AG04450 (cell line): ENCODE data around the gene TBC1D10A. TPM values are rescaled to one million over a fixed set of nuclear protein-coding genes. Genes with fewer than 3 reads are reported as not detected.

Experiments
- CTCF ChIA-PET: fragments of 300-600, 350-600 bp; formaldehyde crosslinking; extraction: SDS; loops from one replicate; lab custom pipeline; 2022; ENCODE audit warnings: antibody characterized with exemption, inconsistent platforms; lab: Charles Lee
- POLR2A ChIA-PET: fragments of 350-600 bp; formaldehyde crosslinking; extraction: SDS; loops from one replicate; lab custom pipeline; 2021; ENCODE audit warnings: antibody characterized with exemption, inconsistent platforms; lab: Yijun Ruan, JAX
- DNase-seq: peaks from one replicate; pipeline ENCODE4 v3.0.0-alpha.2; 2011; ENCODE audit warnings: low read depth, low spot score
- H3K27ac ChIP-seq: one replicate; pipeline ENCODE4 v1.5.1; 2012; ENCODE audit warnings: low read depth, low read length, control low read depth
- H3K27me3 ChIP-seq: one replicate; pipeline ENCODE4 v1.6.0; 2012; ENCODE audit warnings: low read length; ENCODE audit not compliant: control insufficient read depth, insufficient read depth
- H3K4me3 ChIP-seq: 2 replicates; pipeline ENCODE4 v1.5.1; 2011; ENCODE audit warnings: mild to moderate bottlenecking, low read depth, low read length, control low read depth
- H3K9me3 ChIP-seq: 2 replicates; pipeline ENCODE4 v1.5.1; 2012; ENCODE audit warnings: low read length; ENCODE audit not compliant: control insufficient read depth, insufficient read depth
- polyA plus RNA-seq: library from polyadenylated mRNA; depleted of rRNA; stranded (reverse); fragments of >200 nt; gene quantifications from 2 replicates; pipeline ENCODE4 v1.2.3, GENCODE V29; 2011
- TF ChIP-seq, protein P1 (sequence below): IDR thresholded peaks from 2 replicates; pipeline ENCODE4 v1.5.1; 2011; ENCODE audit warnings: low read depth, low read length, control low read depth, inconsistent platforms

Gene TBC1D10A
- polyA plus RNA-seq, 1 experiment, result 14.5 TPM

DNA sequence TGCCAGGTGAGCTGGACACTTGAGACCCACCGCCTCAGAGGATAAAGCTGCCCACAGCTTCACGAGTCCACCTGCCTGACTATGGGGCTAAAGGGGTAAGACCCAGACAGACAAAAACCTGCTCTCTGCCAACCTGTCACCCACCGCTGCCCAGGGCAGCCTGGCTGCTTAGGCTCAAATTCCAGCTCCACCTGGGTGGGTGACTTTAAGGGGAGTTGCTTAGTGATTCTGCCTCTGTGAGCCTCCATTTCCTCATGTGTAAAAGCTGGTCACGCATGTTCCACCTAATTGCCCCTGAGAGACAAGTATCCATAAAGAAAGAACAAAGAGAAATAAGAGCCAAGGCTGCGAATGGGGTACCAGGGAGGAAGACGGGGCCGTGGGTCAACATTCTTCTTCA, 33.7 kb downstream of the TBC1D10A start:
- H3K27ac ChIP-seq, result no peak overlapping the region
- TF ChIP-seq, protein P1, sequence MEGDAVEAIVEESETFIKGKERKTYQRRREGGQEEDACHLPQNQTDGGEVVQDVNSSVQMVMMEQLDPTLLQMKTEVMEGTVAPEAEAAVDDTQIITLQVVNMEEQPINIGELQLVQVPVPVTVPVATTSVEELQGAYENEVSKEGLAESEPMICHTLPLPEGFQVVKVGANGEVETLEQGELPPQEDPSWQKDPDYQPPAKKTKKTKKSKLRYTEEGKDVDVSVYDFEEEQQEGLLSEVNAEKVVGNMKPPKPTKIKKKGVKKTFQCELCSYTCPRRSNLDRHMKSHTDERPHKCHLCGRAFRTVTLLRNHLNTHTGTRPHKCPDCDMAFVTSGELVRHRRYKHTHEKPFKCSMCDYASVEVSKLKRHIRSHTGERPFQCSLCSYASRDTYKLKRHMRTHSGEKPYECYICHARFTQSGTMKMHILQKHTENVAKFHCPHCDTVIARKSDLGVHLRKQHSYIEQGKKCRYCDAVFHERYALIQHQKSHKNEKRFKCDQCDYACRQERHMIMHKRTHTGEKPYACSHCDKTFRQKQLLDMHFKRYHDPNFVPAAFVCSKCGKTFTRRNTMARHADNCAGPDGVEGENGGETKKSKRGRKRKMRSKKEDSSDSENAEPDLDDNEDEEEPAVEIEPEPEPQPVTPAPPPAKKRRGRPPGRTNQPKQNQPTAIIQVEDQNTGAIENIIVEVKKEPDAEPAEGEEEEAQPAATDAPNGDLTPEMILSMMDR, result no peak
- no peaks in the 10 kb centered on the region for H3K9me3 ChIP-seq
- DNase-seq, result no peak
- H3K27me3 ChIP-seq, result no peaks in the 10 kb centered on the region
- H3K4me3 ChIP-seq, result no peak overlapping the region
- ChIA-PET POLR2A (no interaction called here), CTCF (no interaction called here)

DNA sequence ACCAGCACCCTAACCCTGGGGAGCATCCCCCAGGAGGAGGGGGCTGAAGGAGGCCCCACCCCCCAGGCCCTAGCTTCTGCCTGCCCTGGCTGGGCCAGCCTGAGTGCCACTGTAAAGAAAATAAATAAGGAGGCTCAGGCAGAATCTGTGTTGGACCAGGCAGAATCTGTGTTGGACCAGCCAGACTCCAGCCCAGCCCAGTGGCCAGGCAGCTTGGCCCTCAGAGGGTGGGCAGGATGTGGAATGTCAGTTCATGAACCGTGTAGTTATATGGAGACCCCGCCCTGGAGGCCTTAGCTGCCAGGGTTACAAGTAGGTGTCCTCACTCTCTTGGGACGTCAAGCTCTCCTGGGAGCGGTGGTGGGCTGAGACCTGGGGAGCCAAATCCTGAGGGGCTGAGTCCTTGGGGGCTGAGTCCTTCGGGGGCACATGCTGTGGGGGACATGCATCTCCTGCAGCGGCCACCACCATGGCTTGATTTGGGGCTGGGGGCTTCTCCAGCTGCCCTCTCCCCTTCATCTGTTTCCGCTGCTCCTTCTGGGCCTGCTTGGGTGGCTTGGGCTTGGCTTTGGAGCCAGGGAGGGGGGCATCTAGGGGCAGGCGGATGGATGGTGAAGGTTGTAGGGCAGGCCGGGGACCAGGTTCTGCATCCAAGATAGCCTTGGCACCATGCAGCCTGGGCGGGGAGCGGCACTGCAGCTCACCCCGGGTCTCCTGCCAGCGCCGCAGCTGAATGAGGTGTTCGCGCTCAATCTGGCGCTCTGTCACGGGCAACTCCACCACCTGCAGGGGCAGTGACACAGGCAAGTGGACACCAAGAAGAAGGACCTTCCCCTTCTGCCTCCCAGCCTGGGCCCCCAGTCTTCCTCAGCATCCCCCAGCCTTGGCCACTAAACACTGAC, 34.4 kb downstream of the TBC1D10A start:
- ChIA-PET CTCF (interaction anchor here (0.7 kb wide), 1 partner anchor 184 kb away, joined by 3 read pairs; no protein-coding TSS in a partner anchor), POLR2A (no interaction called here)
- TF ChIP-seq, protein P1, result no peak
- Histone ChIP-seq H3K27ac (no peak overlapping the region), H3K27me3 (no peaks in the 10 kb centered on the region), H3K9me3 (no peaks in the 10 kb centered on the region), H3K4me3 (no peak overlapping the region)
- DNase-seq, result no peak

DNA sequence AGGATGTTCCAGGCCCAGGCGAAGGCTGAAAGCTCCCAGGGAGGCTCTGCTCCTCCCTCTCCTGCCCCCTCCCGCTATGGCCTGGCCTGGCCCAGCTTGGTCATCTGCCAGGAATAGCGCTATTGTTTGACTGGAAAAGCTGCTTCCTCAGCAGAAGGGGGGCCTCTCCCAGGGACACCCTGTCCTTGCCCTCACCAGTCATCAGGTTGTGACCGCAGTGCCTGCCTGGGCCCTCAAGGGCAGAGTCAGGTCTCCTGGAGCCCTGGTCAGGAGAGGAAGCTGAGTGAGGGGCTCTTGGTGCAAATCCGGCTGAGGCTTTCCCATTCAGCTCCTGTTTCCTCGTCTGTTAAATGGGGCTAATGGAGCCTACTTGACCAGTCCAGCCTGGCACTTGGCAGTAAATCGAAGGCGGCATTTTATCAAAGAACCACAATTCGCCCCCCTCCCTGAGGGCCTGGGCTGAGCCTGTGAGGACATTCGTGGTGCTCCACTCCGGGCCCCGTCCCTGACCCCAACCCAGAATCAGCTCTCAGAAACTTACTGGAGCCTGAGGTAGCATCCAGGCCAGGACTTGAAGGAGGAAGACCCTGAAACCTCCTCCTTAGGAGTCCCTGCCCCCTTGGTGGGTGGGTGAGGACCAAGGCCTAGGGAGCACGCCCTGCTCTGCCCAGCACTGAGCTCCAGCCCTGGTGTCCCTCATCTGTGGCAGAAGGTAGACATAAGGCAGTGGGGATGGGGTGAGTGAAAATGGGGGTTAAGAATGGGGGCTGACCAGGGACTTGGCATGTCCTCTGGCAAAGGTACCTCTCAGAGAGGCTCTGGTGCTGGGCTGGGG, 35.5 kb downstream of the TBC1D10A start:
- no peak overlapping the region for H3K4me3 ChIP-seq
- POLR2A ChIA-PET, result no interaction called here
- no peak overlapping the region for H3K27ac ChIP-seq
- TF ChIP-seq, protein P1, result no peak
- no peaks in the 10 kb centered on the region for H3K9me3 ChIP-seq
- no peak for DNase-seq
- H3K27me3 ChIP-seq, result no peaks in the 10 kb centered on the region
- CTCF ChIA-PET, result interaction anchor here (0.6 to 0.7 kb wide), 2 partner anchors 183 to 896 kb away, joined by 3 to 4 read pairs; no protein-coding TSS in a partner anchor

DNA sequence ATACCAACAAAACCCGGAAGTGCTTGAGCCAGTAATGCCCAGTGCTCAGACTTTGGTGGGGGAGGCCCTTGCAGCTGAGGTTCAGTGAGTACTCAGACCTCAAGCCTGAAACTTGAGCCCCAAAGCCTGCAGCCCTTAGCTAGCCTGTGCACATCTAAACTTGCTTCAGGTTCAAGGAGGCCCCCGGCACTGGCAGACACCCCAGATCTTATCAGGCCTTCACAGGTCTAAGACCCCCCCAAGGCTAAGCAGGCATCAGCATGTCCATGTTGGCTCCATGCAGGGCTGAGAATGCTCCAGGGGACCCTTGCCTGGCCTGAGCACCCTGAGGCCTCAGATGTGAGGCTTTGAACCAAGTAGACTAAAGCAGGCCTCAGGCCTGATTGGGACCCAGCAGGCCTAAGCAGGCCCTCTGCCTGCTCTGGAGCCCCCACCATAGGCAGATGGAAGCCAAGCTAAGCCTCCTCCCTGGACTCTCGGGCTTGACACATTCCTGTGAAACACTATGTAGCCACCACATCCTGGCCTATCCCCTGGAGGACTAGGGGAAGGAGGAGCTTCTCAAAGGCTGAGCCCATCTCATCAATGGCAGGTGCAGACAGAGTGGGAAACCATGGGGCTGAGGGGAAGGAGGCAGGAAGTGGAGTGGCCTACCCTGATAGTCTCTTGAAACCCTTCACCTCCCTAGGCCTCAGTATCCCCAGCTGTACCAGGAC, 36.2 kb downstream of the TBC1D10A start:
- CTCF ChIA-PET, result interaction anchor here (0.6 to 0.8 kb wide), 2 partner anchors 97 to 895 kb away, joined by 3 to 4 read pairs; partner anchors contain the start of gene RNF215
- DNase-seq, result no peak
- H3K4me3 ChIP-seq, result no peak overlapping the region
- H3K27ac ChIP-seq, result peak overlapping the region; percentile 39
- TF ChIP-seq, protein P1, result no peak
- H3K27me3 ChIP-seq, result no peaks in the 10 kb centered on the region
- POLR2A ChIA-PET, result interaction anchor here (0.5 to 3.0 kb wide), 2 partner anchors 66 to 446 kb away, joined by 5 to 19 read pairs; partner anchors contain the start of genes CCDC157 and SF3A1
- no peaks in the 10 kb centered on the region for H3K9me3 ChIP-seq
